HepG2 (cell line): Measurements from ENCODE around the gene CYP17A1. TPM values are rescaled to one million over a fixed set of nuclear protein-coding genes. Genes with fewer than 3 reads are reported as not detected.

Source experiments
- ARHGAP35 ChIP-seq: sonication (generic); formaldehyde crosslinking; IDR thresholded peaks from 2 replicates; pipeline ENCODE4 v1.9.0; 2022; ENCODE audit warnings: mild to moderate bottlenecking, inconsistent platforms, moderate library complexity, missing genetic modification reagents, borderline replicate concordance
- ARID2 ChIP-seq: sonication (generic); formaldehyde crosslinking; IDR thresholded peaks from 2 replicates; pipeline ENCODE4 v1.8.1; 2022; ENCODE audit warnings: mild to moderate bottlenecking, missing genetic modification reagents, borderline replicate concordance
- ATF1 ChIP-seq: IDR thresholded peaks from 2 replicates; pipeline ENCODE4 v1.6.1; 2016; ENCODE audit warnings: mild to moderate bottlenecking, control low read depth
- BRCA1 ChIP-seq: sonication (generic); formaldehyde crosslinking; IDR thresholded peaks from 2 replicates; pipeline ENCODE4 v1.4.0; 2020; ENCODE audit warnings: missing genetic modification reagents
- CTCF ChIP-seq: sonication (generic); formaldehyde crosslinking; IDR thresholded peaks from 2 replicates; pipeline ENCODE4 v1.5.0; 2020; ENCODE audit warnings: mild to moderate bottlenecking, missing genetic modification reagents, moderate library complexity
- DPF2 ChIP-seq: sonication (generic); formaldehyde crosslinking; IDR thresholded peaks from 2 replicates; pipeline ENCODE4 v1.4.0; 2020; ENCODE audit warnings: mild to moderate bottlenecking, low read depth, missing genetic modification reagents, borderline replicate concordance
- MEIS1 ChIP-seq: sonication (generic); formaldehyde crosslinking; IDR thresholded peaks from 2 replicates; pipeline ENCODE4 v1.9.0; 2021; ENCODE audit warnings: mild to moderate bottlenecking, missing genetic modification reagents, moderate library complexity, borderline replicate concordance
- MTA3 ChIP-seq: sonication (generic); formaldehyde crosslinking; IDR thresholded peaks from 2 replicates; pipeline ENCODE4 v1.4.0; 2020; ENCODE audit warnings: missing genetic modification reagents
- NFIC ChIP-seq: IDR thresholded peaks from 2 replicates; pipeline ENCODE4 v1.6.1; 2012; ENCODE audit warnings: mild to moderate bottlenecking, low read length, inconsistent platforms
- PAF1 ChIP-seq: IDR thresholded peaks from 2 replicates; pipeline ENCODE4 v1.6.1; 2016; ENCODE audit warnings: missing genetic modification reagents, missing compliant biosample characterization
- PITX1 ChIP-seq: sonication (generic); formaldehyde crosslinking; IDR thresholded peaks from 2 replicates; pipeline ENCODE4 v1.5.1; 2020; ENCODE audit warnings: mild to moderate bottlenecking, missing genetic modification reagents
- PPARG ChIP-seq: conservative IDR thresholded peaks from 2 replicates; pipeline ENCODE4 v1.6.1; 2016; ENCODE audit warnings: missing biosample characterization, missing genetic modification reagents
- PRMT3 ChIP-seq: sonication (generic); formaldehyde crosslinking; IDR thresholded peaks from 2 replicates; pipeline ENCODE4 v1.8.1; 2022; ENCODE audit warnings: low read depth, mild to moderate bottlenecking, moderate library complexity, missing genetic modification reagents, borderline replicate concordance
- RXRA ChIP-seq: sonication (generic); formaldehyde crosslinking; IDR thresholded peaks from 2 replicates; pipeline ENCODE4 v1.5.1; 2020; ENCODE audit warnings: missing genetic modification reagents
- SALL1 ChIP-seq: sonication (generic); formaldehyde crosslinking; IDR thresholded peaks from 2 replicates; pipeline ENCODE4 v1.8.0; 2022; ENCODE audit warnings: mild to moderate bottlenecking, missing genetic modification reagents
- TEAD3 ChIP-seq: optimal IDR thresholded peaks from 2 replicates; pipeline ENCODE3; 2016; ENCODE audit warnings: borderline replicate concordance
- TSC22D2 ChIP-seq: sonication (generic); formaldehyde crosslinking; IDR thresholded peaks from 2 replicates; pipeline ENCODE4 v1.5.1; 2020; ENCODE audit warnings: missing genetic modification reagents, mild to moderate bottlenecking, borderline replicate concordance
- XRCC5 ChIP-seq: fragments of 200-400 bp; formaldehyde crosslinking; optimal IDR thresholded peaks from 2 replicates; pipeline ENCODE3; 2017; ENCODE audit warnings: mild to moderate bottlenecking, low read length
- ZFP36 ChIP-seq: fragments of 150-350 bp; IDR thresholded peaks from 2 replicates; pipeline ENCODE4 v1.6.1; 2018; ENCODE audit warnings: borderline replicate concordance, low read length, low read depth; ENCODE audit not compliant: partially characterized antibody
- ZNF687 ChIP-seq: sonication (generic); formaldehyde crosslinking; IDR thresholded peaks from 2 replicates; pipeline ENCODE4 v1.5.1; 2020; ENCODE audit warnings: mild to moderate bottlenecking, missing genetic modification reagents, moderate library complexity
- ZSCAN25 ChIP-seq: sonication (generic); formaldehyde crosslinking; IDR thresholded peaks from 2 replicates; pipeline ENCODE4 v1.8.0; 2022; ENCODE audit warnings: mild to moderate bottlenecking, missing genetic modification reagents
- ZSCAN30 ChIP-seq: sonication (generic); formaldehyde crosslinking; IDR thresholded peaks from 2 replicates; pipeline ENCODE4 v1.5.0; 2020; ENCODE audit warnings: mild to moderate bottlenecking, missing genetic modification reagents
- polyA plus RNA-seq, 8 experiments: library from polyadenylated mRNA; depleted of rRNA in 3 of 8; stranded (reverse) in 7 of 8; unstranded in 1 of 8; fragments of >200 nt; fragmentation: Illumina TruSeq in 4 of 8; extraction: Trizol in 4 of 8; gene quantifications; 2 replicates each; pipeline versions ENCODE4 v1.2.1 to v1.2.3, GENCODE V29; 2011 to 2016; ENCODE audit warnings: low read depth in 4 of 8, missing spikeins in 1 of 8, mixed read lengths in 1 of 8; ENCODE audit not compliant: insufficient read depth in 1 of 8
- total RNA-seq, 5 experiments: library from RNA; depleted of rRNA; stranded (reverse); fragments of >200 nt; fragmentation: Illumina TruSeq; extraction: Trizol; gene quantifications; 2 replicates each; pipeline ENCODE4 v1.2.3, GENCODE V29; 2016; ENCODE audit warnings: low read depth in 1 of 5
- TF ChIP-seq, protein P1 (sequence below): sonication (generic); formaldehyde crosslinking; conservative IDR thresholded peaks from 2 replicates; pipeline ENCODE4 v1.4.0; 2020; ENCODE audit warnings: missing genetic modification reagents

CYP17A1 gene
- total and polyA plus RNA-seq, 2 of the 13 experiments (the other 11 are each of a cell fraction or from before 2014, with no cell fraction given): 0.13 to 1.1 TPM

DNA sequence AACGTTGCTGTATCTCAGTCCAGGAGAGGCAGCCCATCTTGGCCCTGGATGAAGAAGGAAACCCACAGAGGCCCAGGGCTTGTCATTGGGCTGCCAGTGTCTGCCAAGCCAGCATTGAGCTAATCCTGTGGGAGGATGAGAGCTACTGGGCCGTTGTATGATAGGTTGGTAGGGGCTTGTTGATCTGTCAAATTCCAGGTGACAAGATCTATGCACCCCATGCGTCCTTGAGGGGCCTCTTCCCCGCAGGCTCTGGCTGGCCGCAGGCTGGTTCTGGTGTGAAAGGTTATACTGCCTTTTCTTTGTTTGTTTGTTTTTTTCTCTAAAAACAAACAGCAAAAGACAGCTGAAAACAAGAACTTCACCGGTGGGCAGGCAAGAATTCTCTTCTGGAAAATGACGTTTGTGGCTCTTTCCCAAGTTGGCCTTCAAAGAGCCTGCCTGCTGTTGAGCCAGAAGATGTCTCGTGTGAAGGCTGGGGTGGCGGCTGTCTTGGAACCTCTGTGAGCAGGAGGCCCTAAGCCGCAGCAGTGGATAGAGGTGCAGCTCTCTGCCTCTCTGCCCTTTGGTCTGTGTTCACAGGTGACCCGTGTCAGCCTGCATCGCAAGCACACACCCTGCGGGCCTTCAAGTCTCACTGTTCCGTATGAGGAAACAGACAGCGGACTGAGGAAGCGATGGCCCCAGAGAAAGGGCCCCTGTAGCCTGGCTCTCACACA is 23.3 kb downstream of the CYP17A1 start (continued):
- TF ChIP-seq DPF2 (peak; percentile 46; the same call in 1 of the 2 replicates), RXRA (CRISPR knock-in tag) (peak; percentile 51; the same call in 1 of the 2 replicates), MEIS1 (CRISPR knock-in tag) (no peak; the same call in 1 of the 2 replicates), NFIC (no peak), PPARG (no peak; the same call in 1 of the 2 replicates), ARID2 (CRISPR knock-in tag) (no peak), PITX1 (CRISPR knock-in tag) (no peak), PAF1 (no peak), MTA3 (CRISPR knock-in tag) (no peak), CTCF (CRISPR knock-in tag) (no peak), ZSCAN30 (CRISPR knock-in tag) (no peak), ZFP36 (no peak), TSC22D2 (CRISPR knock-in tag) (0 out of 2 replicates have a peak, but pooled peaks have one; percentile 23), PRMT3 (CRISPR knock-in tag) (no peak), XRCC5 (no peak), SALL1 (CRISPR knock-in tag) (peak; percentile 68), TEAD3 (peak; percentile 53), ZNF687 (peak; percentile 80), BRCA1 (CRISPR knock-in tag) (no peak), ATF1 (CRISPR knock-in tag) (no peak), ZSCAN25 (CRISPR knock-in tag) (0 out of 2 replicates have a peak, but pooled peaks have one; percentile 37), ARHGAP35 (no peak)
- TF ChIP-seq, protein P1, sequence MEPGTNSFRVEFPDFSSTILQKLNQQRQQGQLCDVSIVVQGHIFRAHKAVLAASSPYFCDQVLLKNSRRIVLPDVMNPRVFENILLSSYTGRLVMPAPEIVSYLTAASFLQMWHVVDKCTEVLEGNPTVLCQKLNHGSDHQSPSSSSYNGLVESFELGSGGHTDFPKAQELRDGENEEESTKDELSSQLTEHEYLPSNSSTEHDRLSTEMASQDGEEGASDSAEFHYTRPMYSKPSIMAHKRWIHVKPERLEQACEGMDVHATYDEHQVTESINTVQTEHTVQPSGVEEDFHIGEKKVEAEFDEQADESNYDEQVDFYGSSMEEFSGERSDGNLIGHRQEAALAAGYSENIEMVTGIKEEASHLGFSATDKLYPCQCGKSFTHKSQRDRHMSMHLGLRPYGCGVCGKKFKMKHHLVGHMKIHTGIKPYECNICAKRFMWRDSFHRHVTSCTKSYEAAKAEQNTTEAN (CRISPR knock-in tag): no peak
